ENCODE measurements around the gene DMD. TPM values are rescaled to one million over a fixed set of nuclear protein-coding genes. Genes with fewer than 3 reads are reported as not detected.

Gene DMD
- total and polyA plus RNA-seq, 7 donors: 2.5 to 260 (median 183) TPM

- 77 to 84% methylated on average over 6 of the region's 6 CpGs for WGBS, 2 donors
- Histone ChIP-seq H3K27ac (no peak overlapping the region), H3K9me3 (no peaks in the 10 kb centered on the region), H3K4me3 (no peak overlapping the region), H3K4me1 (no peaks in the 10 kb centered on the region), H3K27me3 (no peaks in the 10 kb centered on the region), H3K36me3 (no peaks in the 10 kb centered on the region)
- intact Hi-C loops (cut with DNase I): loop anchor here (5.0 kb wide), 1 partner anchor 483 kb away; no protein-coding TSS in a partner anchor
- no peak for DNase-seq
- no peak for TF ChIP-seq POLR2A (IDR thresholded peaks at IDR 0.05)
Measured at GRCh38 chrX:33014949-33015348, 196.4 kb downstream of the DMD start.

- Histone ChIP-seq H3K27me3 (no peaks in the 10 kb centered on the region), H3K36me3 (no peaks in the 10 kb centered on the region), H3K27ac (no peak overlapping the region), H3K4me1 (no peaks in the 10 kb centered on the region), H3K9me3 (no peaks in the 10 kb centered on the region), H3K4me3 (no peak overlapping the region)
- no peak for TF ChIP-seq CTCF (IDR thresholded peaks at IDR 0.05)
- TF ChIP-seq EP300 (IDR thresholded peaks at IDR 0.05): no peak
- TF ChIP-seq POLR2A (IDR thresholded peaks at IDR 0.05): no peak
- no peak for TF ChIP-seq POLR2AphosphoS5 (IDR thresholded peaks at IDR 0.05)
- intact Hi-C loops (cut with DNase I): no loop called here
- WGBS, 2 donors: 82 to 86% methylated on average over 3 of the region's 3 CpGs
- no peak for DNase-seq
Measured at GRCh38 chrX:33014086-33014485, 197.3 kb downstream of the DMD start.

GRCh38 chrX:33001107-33001506 lies 210.2 kb downstream of the DMD start:
- TF ChIP-seq POLR2A (IDR thresholded peaks at IDR 0.05) (no peak), CTCF (IDR thresholded peaks at IDR 0.05) (no peak)

GRCh38 chrX:32998776-32999175 lies 212.6 kb downstream of the DMD start:
- H3K27ac ChIP-seq: no peak overlapping the region
- no peak for TF ChIP-seq POLR2A (IDR thresholded peaks at IDR 0.05)
- no peak for TF ChIP-seq POLR2AphosphoS5 (IDR thresholded peaks at IDR 0.05)
- no peak for TF ChIP-seq EP300 (IDR thresholded peaks at IDR 0.05)
- no peak for TF ChIP-seq CTCF (IDR thresholded peaks at IDR 0.05)
- no peak overlapping the region for H3K4me3 ChIP-seq
- H3K27me3 ChIP-seq: no peaks in the 10 kb centered on the region
- intact Hi-C loops (cut with DNase I): no loop called here
- no peak for DNase-seq
- no peaks in the 10 kb centered on the region for H3K9me3 ChIP-seq
- H3K4me1 ChIP-seq: no peaks in the 10 kb centered on the region
- no peaks in the 10 kb centered on the region for H3K36me3 ChIP-seq
- WGBS, 2 donors: 93 to 95% methylated on average over 4 of the region's 4 CpGs

More at GRCh38 chrX:33001107-33001506, 210.2 kb downstream of the DMD start:
- Histone ChIP-seq H3K4me3 (no peak overlapping the region), H3K27me3 (no peaks in the 10 kb centered on the region), H3K9me3 (no peaks in the 10 kb centered on the region), H3K36me3 (no peaks in the 10 kb centered on the region), H3K4me1 (no peaks in the 10 kb centered on the region), H3K27ac (no peak overlapping the region)
- no peak for DNase-seq
- intact Hi-C loops (cut with DNase I): no loop called here

GRCh38 chrX:32995427-32995826 lies 215.9 kb downstream of the DMD start:
- DNase-seq: no peak
- intact Hi-C loops (cut with DNase I): no loop called here
- WGBS, 2 donors: 84 to 85% methylated on average over 3 of the region's 3 CpGs
- Histone ChIP-seq H3K9me3 (no peaks in the 10 kb centered on the region), H3K27ac (no peak overlapping the region), H3K36me3 (no peaks in the 10 kb centered on the region), H3K4me3 (no peak overlapping the region), H3K27me3 (no peaks in the 10 kb centered on the region), H3K4me1 (no peaks in the 10 kb centered on the region)
- TF ChIP-seq POLR2AphosphoS5 (IDR thresholded peaks at IDR 0.05) (no peak), CTCF (IDR thresholded peaks at IDR 0.05) (no peak), EP300 (IDR thresholded peaks at IDR 0.05) (no peak)

Measured in sigmoid colon (tissue), 7 donors.